Astrocyte of the cerebellum (primary cell): ENCODE measurements around the gene RALGPS1.

ENCODE experiments used
- DNase-seq: peaks from one replicate; pipeline ENCODE4 v3.0.0-alpha.2; 2011; ENCODE audit warnings: low read depth
- H3K4me3 ChIP-seq: 2 replicates; pipeline ENCODE4 v1.5.1; 2011; ENCODE audit warnings: mild to moderate bottlenecking, low read depth, low read length, moderate library complexity
- CTCF ChIP-seq: IDR thresholded peaks from 2 replicates; pipeline ENCODE4 v1.5.1; 2012; ENCODE audit warnings: low read length, low read depth, moderate library complexity, mild to moderate bottlenecking; ENCODE audit errors: missing control alignments
- in situ Hi-C: cut with HindIII; loops from 2 replicates; pipeline ENCODE4 v1.10.0; 2017; ENCODE audit warnings: low sequenced_read_pairs

The RALGPS1 gene

DNA sequence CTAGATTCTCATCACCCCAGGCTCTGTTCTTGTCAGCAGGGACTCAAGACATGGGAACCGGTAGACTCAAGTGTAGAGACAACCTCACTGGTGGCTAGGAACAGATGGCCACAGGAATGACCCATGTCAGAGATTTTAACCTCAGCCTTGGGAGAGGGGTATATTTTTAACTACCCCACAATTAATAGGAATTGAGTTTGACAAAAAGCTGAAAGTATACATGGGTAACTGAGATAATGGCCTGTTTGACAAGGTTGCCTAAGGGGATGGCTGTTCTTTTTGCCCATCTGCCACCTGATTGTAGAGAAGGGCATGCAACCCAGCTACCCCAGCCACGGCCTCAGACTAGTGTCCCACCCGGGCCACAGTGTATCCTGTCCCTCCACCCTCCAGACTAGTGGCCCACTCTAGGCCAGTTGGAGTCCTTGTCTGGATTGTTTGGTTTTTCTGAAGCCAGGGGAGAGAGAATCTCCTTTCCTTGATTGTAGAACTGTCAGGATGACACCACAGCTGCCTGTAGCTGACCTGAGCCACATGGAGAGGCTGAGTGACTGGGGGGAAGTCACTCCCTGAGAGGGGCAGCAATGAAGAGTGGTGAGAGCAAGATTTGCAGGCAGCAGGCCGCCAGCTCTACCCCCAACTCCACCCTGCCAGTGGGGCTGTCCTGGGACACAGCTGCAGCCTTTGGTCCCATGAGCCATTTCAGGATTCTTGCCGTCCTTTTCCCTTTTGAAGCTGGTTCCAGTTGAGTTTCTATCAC, 222.5 kb downstream of the RALGPS1 start:
- DNase-seq, result no peak
- in situ Hi-C loops, result no loop called here
- no peak for TF ChIP-seq CTCF
- H3K4me3 ChIP-seq, result no peak overlapping the region

- H3K4me3 ChIP-seq, result no peak overlapping the region
Measured at GRCh38 chr9:127137640-127138360, 223.2 kb downstream of the RALGPS1 start.

DNA sequence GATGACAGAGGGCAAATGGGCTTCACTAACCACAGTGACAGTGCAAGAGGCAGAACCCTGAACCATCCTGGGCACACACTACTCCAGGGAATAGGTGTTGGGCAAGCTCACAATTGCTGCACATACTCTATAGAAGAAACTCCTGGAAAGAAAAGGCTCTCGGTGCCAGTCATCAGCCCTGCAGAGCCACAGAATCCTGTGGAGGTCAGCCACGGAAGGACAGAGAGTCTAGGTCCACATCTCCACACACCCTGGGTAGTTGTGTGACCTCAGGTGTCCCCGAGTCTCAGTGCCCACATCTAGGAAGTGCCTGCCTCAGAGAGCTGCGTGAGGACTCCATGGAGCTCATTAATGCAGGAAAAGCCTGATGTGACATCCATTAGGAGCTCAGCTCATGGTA, 223.9 kb downstream of the RALGPS1 start:
- in situ Hi-C loops, result no loop called here
- DNase-seq, result no peak
- no peak overlapping the region for H3K4me3 ChIP-seq
- no peak for TF ChIP-seq CTCF

More at GRCh38 chr9:127137640-127138360, 223.2 kb downstream of the RALGPS1 start:
- in situ Hi-C loops, result no loop called here
- DNase-seq, result no peak
- no peak for TF ChIP-seq CTCF

- H3K4me3 ChIP-seq, result no peak overlapping the region
- no peak for DNase-seq
- in situ Hi-C loops, result no loop called here
- TF ChIP-seq CTCF, result no peak
Measured at GRCh38 chr9:127139071-127139731, 224.6 kb downstream of the RALGPS1 start.

GRCh38 chr9:127139775-127140174, 225.2 kb downstream of the RALGPS1 start:
- in situ Hi-C loops, result no loop called here
- no peak for DNase-seq
- no peak for TF ChIP-seq CTCF
- no peak overlapping the region for H3K4me3 ChIP-seq

GRCh38 chr9:127140181-127140580, 225.6 kb downstream of the RALGPS1 start:
- DNase-seq, result no peak
- no peak for TF ChIP-seq CTCF
- in situ Hi-C loops, result no loop called here
- no peak overlapping the region for H3K4me3 ChIP-seq
